Progenitor cell of endocrine pancreas (in vitro differentiated cells): ENCODE results near the gene NLGN3. TPM values are rescaled to one million over a fixed set of nuclear protein-coding genes. Genes with fewer than 3 reads are reported as not detected.

Source experiments
- DNase-seq: peaks from one replicate; pipeline ENCODE4 v3.0.0; 2021; ENCODE audit warnings: low spot score; ENCODE audit not compliant: unreplicated experiment
- H3K27ac Mint-ChIP-seq: 2 replicates; pipeline ENCODE4 v1.8.0; 2021; ENCODE audit warnings: mild to moderate bottlenecking, moderate library complexity, mixed read lengths
- H3K27me3 Mint-ChIP-seq: 2 replicates; pipeline ENCODE4 v1.8.0; 2021; ENCODE audit warnings: mixed read lengths
- H3K36me3 Mint-ChIP-seq: 2 replicates; pipeline ENCODE4 v1.8.0; 2022; ENCODE audit warnings: mixed read lengths; ENCODE audit not compliant: insufficient read depth
- H3K4me1 Mint-ChIP-seq: 2 replicates; pipeline ENCODE4 v1.8.0; 2021; ENCODE audit warnings: low read depth, mixed read lengths
- H3K4me3 Mint-ChIP-seq: 2 replicates; pipeline ENCODE4 v1.8.0; 2021; ENCODE audit warnings: low read depth, mild to moderate bottlenecking, moderate library complexity, mixed read lengths
- H3K9me3 Mint-ChIP-seq: 2 replicates; pipeline ENCODE4 v1.8.0; 2021; ENCODE audit warnings: low read depth, mixed read lengths
- CTCF ChIP-seq: fragments of 200-600 bp; sonication (generic); IDR thresholded peaks from one replicate; pipeline ENCODE4 v1.5.0; 2021; ENCODE audit warnings: antibody characterized with exemption, mild to moderate bottlenecking; ENCODE audit not compliant: unreplicated experiment
- total RNA-seq: library from RNA; stranded (reverse); gene quantifications from 2 replicates; pipeline ENCODE4 v1.2.1, GENCODE V29; 2021

NLGN3 gene
- total RNA-seq, 1 donor from 2014 or later = 7.8 TPM

DNA sequence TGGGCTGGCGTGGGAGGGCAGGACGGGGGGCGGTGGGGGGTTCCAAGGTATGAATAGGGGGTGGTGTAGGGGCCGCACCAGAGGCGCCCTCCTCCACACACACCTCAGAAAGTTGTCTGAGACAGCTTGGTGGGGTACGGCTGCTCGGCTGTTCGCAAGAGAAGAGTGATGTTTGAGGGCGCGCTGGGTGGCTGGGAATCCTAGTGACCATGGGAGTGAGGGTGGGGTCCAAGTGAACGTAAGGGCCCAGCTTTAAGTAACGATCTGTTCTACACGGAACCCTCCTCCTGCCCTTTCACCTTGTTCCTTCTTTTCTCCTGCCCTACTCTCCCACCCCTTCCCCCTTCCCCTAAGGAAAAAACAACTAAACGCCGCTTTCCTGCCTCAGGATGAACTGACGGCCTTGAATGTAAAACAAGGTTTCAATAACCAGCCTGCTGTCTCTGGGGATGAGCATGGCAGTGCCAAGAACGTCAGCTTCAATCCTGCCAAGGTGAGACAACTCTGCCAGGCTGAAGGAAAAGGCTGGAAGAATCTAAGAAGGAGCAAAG is 25.6 kb upstream of the NLGN3 start:
- H3K27ac Mint-ChIP-seq = peak overlapping the region; percentile 90
- H3K9me3 Mint-ChIP-seq = peaks cover 18% of the 10 kb centered on the region
- TF ChIP-seq CTCF = no peak
- peaks cover 13% of the 10 kb centered on the region for H3K36me3 Mint-ChIP-seq
- H3K4me1 Mint-ChIP-seq = peaks cover 2% of the 10 kb centered on the region
- DNase-seq = no peak
- H3K27me3 Mint-ChIP-seq = no peaks in the 10 kb centered on the region
- H3K4me3 Mint-ChIP-seq = peak overlapping the region; percentile 77

DNA sequence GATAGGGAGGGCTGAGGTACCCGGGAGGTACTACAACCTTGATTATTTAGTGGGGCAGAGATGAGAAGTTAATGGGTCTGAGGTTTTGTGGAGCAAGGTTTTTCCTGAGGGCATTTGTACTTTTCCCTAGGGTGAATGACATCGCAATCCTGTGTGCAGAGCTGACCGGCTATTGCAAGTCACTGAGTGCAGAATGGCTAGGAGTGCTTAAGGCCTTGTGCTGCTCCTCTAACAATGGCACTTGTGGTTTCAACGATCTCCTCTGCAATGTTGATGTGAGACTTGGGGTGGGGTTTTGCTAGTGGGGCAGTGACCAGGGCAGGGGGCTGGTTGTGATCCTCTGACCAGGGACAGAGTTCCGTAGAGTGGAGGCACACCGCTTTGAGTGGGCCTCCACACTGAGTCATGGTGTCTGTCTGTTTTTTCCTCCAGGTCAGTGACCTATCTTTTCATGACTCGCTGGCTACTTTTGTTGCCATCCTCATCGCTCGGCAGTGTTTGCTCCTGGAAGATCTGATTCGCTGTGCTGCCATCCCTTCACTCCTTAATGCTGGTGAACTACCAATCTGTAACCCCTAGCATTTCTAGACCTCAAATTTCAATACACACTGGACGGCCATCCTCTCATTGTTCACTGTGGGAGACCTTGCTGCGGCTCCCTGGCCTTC is 16.3 kb upstream of the NLGN3 start:
- Mint-ChIP-seq H3K4me1 (no peaks in the 10 kb centered on the region), H3K4me3 (no peak overlapping the region), H3K27ac (no peak overlapping the region), H3K36me3 (peaks cover 19% of the 10 kb centered on the region), H3K9me3 (peaks cover 15% of the 10 kb centered on the region), H3K27me3 (no peaks in the 10 kb centered on the region)
- no peak for TF ChIP-seq CTCF
- no peak for DNase-seq

GRCh38 chrX:71128915-71129765 is 15.5 kb upstream of the NLGN3 start:
- Mint-ChIP-seq H3K27me3 (no peaks in the 10 kb centered on the region), H3K9me3 (peaks cover 12% of the 10 kb centered on the region), H3K4me1 (no peaks in the 10 kb centered on the region), H3K4me3 (no peak overlapping the region), H3K27ac (peak overlapping the region; percentile 77), H3K36me3 (peaks cover 18% of the 10 kb centered on the region)
- peak; percentile 75 for TF ChIP-seq CTCF
- DNase-seq = peak; percentile 54

DNA sequence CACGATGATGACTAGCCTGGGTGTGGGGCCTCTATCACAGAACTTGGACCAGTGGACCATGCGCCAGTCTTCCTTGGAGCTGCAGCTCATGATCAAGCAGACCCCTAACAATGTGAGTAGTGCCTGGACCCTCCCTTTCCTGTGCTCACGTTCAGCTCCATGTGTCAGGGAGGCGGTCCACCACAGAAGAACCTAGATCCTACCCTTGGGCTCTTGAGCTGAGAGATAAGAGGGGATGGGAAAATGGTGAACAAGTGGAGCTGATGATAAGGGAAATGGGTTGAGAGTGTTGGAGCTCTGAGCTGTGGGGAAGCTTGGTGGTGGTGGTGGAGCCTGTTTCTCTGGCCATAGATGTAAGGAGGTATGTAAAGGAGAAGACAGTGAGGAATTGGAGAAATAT is 13.1 kb upstream of the NLGN3 start:
- no peak for DNase-seq
- TF ChIP-seq CTCF = no peak
- peaks cover 13% of the 10 kb centered on the region for H3K9me3 Mint-ChIP-seq

DNA sequence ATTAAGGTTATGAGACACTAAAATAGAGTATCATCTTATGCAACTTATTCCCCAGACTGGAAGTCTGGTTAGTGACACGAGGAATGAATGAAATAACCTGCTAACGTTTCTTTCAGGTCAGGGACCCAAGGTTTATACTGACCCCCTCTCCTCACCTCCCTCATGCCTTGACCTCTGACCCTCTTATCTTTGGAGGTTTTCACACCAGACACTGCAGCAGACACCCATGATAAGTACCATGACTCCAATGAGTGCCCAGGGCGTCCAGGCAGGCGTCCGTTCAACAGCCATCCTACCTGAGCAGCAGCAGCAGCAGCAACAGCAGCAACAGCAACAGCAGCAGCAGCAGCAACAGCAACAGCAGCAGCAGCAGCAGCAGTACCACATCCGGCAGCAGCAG is 4.2 kb upstream of the NLGN3 start:
- H3K4me1 Mint-ChIP-seq = peaks cover 7% of the 10 kb centered on the region
- peaks cover 16% of the 10 kb centered on the region for H3K9me3 Mint-ChIP-seq
- TF ChIP-seq CTCF = no peak
- no peak for DNase-seq
- H3K4me3 Mint-ChIP-seq = no peak overlapping the region
- H3K27me3 Mint-ChIP-seq = no peaks in the 10 kb centered on the region
- peaks cover 14% of the 10 kb centered on the region for H3K36me3 Mint-ChIP-seq
- no peak overlapping the region for H3K27ac Mint-ChIP-seq

More for the DNA sequence above, 13.1 kb upstream of the NLGN3 start:
- Mint-ChIP-seq H3K27me3 (no peaks in the 10 kb centered on the region), H3K4me1 (no peaks in the 10 kb centered on the region), H3K36me3 (peaks cover 24% of the 10 kb centered on the region), H3K4me3 (no peak overlapping the region), H3K27ac (no peak overlapping the region)
